Omental fat pad (tissue), 4 donors: Measurements from ENCODE around the gene PCDHGB3. TPM values are rescaled to one million over a fixed set of nuclear protein-coding genes. Genes with fewer than 3 reads are reported as not detected.
"Not testable (repeated sequence)": the region's sequence is repeated elsewhere in the genome, so short reads cannot be mapped to it uniquely, and the experiment has no call there.

Experiments used
- ATAC-seq: fragments of 150-250 bp; one replicate; pipeline ENCODE4 v1.9.1; 2016; ENCODE audit warnings: mild to moderate bottlenecking, moderate library complexity; ENCODE audit not compliant: low FRiP score
- DNase-seq: peaks from one replicate; pipeline ENCODE4 v3.0.0-alpha.2; 2019; ENCODE audit warnings: low spot score
- CTCF ChIP-seq, 3 donors: fragments of 450-650 bp; IDR thresholded peaks; one replicate each; pipeline ENCODE4 v1.5.1; 2016 to 2017; ENCODE audit warnings: antibody characterized with exemption in 3 of 3, mild to moderate bottlenecking in 3 of 3, moderate library complexity in 2 of 3
- total RNA-seq, 4 donors: library from RNA; depleted of rRNA; stranded (reverse); fragments of >200 nt; gene quantifications; one replicate each; pipeline ENCODE4 v1.1.0, GENCODE V29; 2016

PCDHGB3 gene
- total RNA-seq, 4 donors from 2014 or later, result 2.5 to 13.2 (median 3.9) TPM

- ATAC-seq (no peak), DNase-seq (no peak)
- TF ChIP-seq CTCF (IDR thresholded peaks at IDR 0.05), result no peak
Measured at GRCh38 chr5:141399555-141400258, 29.7 kb downstream of the PCDHGB3 start.

GRCh38 chr5:141402553-141403243 is 32.7 kb downstream of the PCDHGB3 start, which contains the start of gene PCDHGA9:
Gene PCDHGA9 (plus strand): TSS chr5:141402778. CDS start chr5:141402953, 175 bp downstream.
- no peak for TF ChIP-seq CTCF (IDR thresholded peaks at IDR 0.05)
- no peak for ATAC-seq
- no peak for DNase-seq

GRCh38 chr5:141403387-141403786 is 33.3 kb downstream of the PCDHGB3 start:
- DNase-seq (no peak), ATAC-seq (no peak)
- TF ChIP-seq CTCF (IDR thresholded peaks at IDR 0.05), result no peak

- ATAC-seq, DNase-seq: not testable (repeated sequence)
Measured at GRCh38 chr5:141407790-141408505, 37.9 kb downstream of the PCDHGB3 start, which contains the start of gene PCDHGB6. Gene PCDHGB6 (plus strand): TSS chr5:141408021. CDS start chr5:141408203, 182 bp downstream.

GRCh38 chr5:141409598-141410306 is 39.7 kb downstream of the PCDHGB3 start:
- ATAC-seq (no peak), DNase-seq (no peak)
- TF ChIP-seq CTCF (IDR thresholded peaks at IDR 0.05), result no peak

- ATAC-seq, result no peak
- no peak for DNase-seq
- no peak for TF ChIP-seq CTCF (IDR thresholded peaks at IDR 0.05)
Measured at GRCh38 chr5:141411575-141411974, 41.5 kb downstream of the PCDHGB3 start.
